HG03060 (cell line): ENCODE measurements around the gene PLCB3.

ENCODE experiments used
- ATAC-seq: cut with Tn5 transposase; IDR thresholded peaks from one replicate; pipeline ENCODE4 v1.9.1; 2021; ENCODE audit warnings: low read depth, moderate number of reproducible peaks; ENCODE audit not compliant: unreplicated experiment

PLCB3 gene

DNA sequence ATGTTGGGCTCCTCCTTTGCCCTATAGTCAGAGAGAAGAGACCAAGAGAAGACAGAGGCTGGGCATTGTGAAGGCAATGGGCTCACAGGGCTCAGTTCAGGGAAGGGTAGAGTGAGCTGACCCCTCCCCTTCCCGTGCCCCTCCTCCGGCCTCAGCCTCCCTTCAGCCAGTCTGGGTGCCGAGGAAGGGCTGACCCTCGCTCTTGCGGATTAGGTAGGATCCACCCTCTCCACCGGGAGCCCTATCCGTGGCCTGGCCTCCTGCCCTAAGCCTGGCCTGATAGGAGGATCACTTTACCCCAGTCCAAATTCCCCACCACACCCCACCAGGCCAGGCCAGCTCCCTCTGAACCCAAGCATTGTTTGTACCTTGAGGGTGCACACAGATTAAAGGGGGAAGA lies 2.8 kb upstream of the PLCB3 start:
- ATAC-seq: no peak

DNA sequence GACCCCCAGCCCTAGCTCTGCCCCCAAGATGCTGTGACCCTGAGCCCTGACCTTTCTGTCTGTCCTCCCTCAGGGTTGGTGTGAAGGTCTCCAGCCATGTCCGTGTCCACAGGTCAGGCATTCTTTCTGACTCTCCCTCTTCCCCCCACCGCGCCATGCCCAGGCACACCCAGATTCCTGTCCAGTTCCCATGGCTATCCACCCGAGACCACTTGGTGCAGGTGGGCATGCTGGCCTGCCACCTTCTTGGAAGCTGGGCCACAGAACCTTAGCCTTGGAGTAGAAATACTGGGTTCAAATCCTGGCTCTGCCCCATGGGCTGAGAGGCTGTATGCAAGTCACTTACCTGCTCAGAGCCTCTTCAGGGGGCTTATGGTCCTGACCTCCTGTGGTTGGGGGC lies 2.3 kb upstream of the PLCB3 start:
- no peak for ATAC-seq

DNA sequence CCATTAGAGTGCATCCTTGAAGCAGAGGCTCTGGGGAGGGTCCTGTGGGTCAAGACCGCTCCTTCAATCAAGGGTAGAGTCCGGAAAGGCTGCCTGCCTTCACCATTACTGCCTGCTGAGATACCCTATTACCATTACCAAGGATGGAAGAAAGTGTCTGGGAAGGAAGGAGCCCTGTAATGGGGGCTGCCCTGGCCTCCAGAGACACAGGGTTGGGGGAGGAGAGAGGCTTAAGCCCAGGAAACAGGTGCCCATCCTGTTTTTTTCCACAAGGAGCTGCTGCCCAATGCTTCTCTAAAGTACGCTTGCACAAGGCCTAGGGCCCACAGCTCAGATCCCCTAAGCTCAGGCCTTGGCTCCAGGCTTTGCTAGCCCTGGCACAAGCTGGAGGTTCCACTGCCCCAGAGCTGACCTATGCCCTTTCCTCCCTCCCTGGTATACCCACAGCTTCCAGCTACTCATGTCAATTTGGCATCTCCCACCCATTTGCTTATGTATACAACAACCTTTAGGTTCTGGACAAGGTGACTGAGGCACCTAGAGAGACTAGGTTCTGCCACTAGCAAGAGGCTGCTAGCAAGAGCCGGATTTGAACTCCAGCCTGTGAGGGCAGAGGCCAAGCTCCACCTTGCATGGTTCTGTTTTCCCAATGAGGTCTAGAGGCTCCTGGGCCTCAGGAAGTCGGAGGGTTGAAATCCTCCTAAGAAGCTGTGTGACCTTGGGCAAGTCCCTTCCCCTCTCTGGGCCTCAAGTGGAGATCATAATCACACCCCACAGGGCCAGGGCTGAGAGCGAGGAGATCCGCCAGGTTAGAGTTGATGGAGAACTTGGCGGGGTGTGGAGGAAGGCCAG lies 1.5 kb upstream of the PLCB3 start:
- ATAC-seq: no peak

DNA sequence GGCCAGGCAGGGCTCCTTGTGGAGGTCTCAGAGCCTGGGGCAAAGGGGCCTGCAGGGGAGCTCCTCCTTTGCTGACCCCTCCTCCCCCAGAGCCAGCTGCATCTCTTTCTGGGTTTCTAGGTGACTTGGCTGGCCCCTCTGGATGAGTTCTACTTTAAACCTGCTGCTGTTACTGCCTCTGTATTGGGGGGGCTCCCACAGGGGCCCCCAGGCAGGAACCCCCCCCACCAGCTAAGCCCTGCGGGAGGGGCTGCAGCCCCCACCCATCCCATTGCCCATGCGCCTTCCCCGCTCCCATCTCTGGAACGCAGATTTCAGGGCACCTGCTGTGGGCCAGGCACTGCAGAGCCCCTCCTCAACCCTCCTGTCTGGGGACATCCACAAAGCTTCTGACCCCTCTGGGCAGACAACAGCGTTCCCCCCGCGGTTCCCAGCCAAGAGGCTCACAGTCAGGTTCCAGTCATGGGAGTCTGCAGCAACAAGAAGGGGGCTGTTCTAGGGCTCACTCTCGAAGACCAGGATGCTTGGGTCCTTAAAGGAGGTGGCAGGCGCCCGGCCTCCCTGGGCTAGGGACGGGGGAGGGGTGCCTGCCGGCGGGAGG lies 815 bp upstream of the PLCB3 start:
- ATAC-seq: no peak

DNA sequence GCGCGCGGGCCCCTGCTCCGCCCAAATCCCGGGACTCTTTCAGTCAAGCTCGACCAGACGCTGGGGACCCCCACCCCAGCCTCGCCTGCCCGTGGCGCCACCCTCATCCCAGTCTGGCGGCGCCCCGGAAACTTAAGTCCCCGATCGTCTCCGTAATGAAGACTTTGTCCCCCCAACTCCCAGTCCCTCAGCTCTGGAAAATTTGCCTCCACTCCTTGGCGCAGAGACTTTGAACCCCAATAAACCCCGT lies 348 bp downstream of the PLCB3 start:
- no peak for ATAC-seq

DNA sequence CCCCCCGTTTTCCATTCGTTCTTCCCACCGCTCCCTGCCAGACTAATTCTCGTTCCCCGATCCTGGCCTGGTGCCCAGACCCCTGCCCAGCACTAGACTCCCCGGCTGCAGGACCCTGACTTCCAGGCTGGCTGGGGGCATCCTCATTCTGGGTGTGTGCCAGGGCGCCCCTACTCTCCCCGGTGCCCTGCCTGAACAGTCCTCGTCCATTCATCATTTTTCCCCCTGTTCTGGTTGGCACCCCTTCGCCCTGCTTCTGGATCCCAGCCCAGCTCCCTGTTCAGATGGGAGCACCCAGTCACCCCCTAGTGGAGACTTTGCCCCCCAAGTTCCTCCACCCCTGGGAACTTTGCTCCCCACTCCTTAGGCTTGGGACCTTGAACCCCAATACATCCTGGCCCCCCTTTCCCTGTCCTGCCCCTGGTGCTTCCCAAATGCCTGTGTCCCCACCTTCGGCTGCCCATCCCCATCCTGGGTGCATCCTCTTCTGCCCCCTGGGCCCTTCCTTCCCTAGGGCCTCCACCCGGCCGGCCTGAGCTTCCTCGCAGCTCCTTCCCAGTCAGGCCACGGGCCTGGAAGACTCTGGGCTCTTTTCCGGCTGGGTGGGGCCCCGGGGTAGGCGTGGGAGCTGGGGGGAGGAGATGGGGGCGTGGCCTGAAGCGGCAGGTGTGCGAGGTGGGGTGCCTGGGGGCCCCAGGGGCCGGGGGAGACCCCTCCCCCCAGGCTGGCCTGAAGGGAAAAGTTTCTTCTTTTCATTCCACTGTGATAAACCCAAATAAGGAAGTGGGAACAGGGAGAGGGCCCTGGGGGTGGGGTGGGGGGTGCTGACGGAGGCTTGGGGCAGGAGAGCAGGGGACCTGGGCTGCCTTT lies 908 bp downstream of the PLCB3 start:
- no peak for ATAC-seq

DNA sequence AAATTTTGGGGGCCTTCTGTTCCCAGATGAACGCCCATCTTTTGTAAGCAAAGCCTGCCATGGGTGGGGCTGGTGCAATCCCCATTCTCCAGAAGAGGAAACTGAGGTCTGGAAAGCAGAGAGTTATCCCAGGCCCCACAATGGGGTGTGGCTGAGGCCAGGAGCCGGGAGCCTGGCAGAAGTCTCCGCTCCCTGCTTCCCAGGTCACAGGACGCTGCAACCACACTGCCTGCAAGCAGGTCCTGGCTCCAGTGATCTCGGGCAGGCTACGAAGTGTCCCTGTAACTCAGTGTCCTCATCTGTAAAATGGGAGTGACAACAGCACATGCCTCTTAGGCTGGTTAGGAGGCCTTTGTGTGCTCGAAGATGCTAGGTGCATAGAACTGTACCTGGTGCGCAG lies 1.7 kb downstream of the PLCB3 start:
- ATAC-seq: no peak

DNA sequence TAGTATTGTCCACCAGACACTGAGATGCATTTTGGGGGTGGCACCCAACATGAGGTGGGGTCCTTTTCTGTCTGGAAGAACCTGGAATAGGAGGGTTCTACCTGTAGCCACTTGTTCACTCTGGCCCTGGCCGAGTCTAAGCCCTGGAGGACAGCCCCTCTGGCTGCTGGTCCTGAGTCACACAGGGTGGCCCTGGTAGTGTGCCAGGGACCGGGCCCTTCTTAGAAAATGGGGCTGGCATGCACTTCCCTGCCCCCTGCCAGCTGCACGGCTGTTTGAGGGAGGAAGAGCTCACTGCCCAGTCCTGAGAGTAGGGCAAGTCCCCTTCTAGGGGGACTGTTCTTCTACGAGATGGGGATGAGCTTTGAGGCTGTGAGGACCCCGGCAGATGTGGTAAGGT lies 2.2 kb downstream of the PLCB3 start:
- no peak for ATAC-seq

DNA sequence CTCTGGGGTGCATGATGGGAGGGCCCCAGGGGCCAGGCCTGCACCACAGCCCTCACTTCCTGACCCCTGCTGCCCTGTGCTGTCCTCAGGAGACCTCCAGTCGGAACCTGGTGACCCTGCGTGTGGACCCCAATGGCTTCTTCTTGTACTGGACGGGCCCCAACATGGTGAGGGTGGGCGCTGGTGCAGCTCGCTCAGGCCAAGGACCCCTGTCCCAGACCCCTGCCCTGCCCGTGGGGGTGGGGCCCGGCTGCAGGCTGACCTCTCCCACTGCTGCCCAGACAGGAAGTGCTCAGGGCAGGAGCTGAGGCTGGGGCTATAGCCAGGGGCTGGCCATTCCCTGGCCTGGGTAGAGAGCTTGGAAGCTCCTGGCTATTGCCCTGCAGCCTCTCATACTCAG lies 3.0 kb downstream of the PLCB3 start:
- ATAC-seq: no peak

DNA sequence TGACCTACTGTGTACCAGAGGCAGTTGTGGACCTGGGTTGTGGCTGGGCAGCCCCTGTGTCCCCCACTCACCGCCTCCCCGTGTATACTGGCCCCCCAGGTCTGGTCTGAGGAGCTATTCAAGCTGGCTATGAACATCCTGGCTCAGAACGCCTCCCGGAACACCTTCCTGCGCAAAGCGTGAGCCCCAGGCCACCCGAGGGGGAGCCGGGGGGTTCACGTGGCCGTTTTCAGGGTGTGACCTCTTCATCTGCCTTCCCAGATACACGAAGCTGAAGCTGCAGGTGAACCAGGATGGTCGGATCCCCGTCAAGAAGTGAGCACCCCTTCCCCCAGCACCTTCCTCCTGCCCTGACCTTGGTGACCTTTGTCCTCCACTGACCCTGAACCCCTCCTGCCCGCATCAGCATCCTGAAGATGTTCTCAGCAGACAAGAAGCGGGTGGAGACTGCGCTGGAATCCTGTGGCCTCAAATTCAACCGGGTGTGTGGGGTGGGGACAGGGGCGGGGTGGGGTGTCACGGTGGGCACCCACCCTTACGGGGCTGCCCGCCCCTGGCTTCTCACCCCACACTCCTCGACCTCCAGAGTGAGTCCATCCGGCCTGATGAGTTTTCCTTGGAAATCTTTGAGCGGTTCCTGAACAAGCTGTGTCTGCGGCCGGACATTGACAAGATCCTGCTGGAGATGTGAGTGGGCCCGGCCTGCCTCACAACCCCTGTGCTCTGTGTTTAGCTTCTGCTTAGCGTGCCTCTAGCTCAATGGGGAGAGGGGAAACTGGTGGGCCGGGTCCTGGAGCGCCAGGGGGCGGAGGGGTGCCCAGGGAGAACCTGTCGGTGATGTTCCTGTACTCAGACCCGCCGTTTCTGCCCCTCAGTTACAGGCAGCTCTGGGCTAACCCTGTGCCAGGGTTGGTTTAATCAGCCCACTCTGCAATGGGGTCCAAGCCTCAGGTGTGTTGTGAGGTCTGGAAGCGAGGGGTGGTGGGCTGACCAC lies 4.1 kb downstream of the PLCB3 start:
- no peak for ATAC-seq

DNA sequence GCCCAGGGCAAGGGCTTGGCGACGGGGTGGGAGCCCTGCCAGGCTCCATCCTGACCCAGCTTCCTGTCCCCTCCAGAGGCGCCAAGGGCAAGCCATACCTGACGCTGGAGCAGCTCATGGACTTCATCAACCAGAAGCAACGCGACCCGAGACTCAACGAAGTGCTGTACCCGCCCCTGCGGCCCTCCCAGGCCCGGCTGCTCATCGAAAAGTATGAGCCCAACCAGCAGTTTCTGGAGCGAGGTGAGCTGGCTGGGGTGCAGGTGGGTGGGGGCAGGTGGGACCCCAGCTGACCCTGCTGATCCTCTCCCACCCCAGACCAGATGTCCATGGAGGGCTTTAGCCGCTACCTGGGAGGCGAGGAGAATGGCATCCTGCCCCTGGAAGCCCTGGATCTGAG lies 5.0 kb downstream of the PLCB3 start:
- no peak for ATAC-seq

DNA sequence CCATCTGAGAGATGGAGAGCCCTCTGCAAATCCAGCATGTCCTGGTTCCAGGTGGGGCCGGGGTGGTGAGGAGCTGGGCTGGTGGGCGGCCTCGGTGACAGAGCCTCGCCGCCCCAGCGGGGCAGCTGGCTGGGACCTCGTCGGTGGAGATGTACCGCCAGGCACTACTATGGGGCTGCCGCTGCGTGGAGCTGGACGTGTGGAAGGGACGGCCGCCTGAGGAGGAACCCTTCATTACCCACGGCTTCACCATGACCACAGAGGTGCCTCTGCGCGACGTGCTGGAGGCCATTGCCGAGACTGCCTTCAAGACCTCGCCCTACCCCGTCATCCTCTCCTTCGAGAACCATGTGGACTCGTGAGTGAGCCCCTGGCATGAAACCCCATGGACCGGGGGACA lies 7.0 kb downstream of the PLCB3 start:
- ATAC-seq: no peak

DNA sequence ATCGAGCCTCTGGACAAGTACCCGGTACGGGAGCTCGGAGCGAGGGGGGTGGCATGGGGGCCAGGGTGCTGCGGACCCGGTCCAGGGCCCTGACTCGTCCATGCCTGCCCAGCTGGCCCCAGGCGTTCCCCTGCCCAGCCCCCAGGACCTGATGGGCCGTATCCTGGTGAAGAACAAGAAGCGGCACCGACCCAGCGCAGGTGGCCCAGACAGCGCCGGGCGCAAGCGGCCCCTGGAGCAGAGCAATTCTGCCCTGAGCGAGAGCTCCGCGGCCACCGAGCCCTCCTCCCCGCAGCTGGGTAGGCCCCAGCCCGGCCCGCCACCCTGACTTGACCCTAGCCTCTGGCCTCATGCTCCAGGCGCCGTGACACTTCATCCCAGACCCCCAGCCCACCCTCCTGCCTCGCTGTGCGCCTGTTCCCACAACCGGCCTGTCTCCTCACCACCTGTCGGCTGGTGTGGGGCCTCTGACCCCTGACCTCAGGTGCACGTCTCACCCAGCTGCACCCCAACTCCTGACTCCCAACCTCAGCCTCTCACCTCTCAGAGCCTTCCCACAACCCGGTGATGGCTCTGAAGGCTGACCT lies 7.7 kb downstream of the PLCB3 start:
- ATAC-seq: no peak

DNA sequence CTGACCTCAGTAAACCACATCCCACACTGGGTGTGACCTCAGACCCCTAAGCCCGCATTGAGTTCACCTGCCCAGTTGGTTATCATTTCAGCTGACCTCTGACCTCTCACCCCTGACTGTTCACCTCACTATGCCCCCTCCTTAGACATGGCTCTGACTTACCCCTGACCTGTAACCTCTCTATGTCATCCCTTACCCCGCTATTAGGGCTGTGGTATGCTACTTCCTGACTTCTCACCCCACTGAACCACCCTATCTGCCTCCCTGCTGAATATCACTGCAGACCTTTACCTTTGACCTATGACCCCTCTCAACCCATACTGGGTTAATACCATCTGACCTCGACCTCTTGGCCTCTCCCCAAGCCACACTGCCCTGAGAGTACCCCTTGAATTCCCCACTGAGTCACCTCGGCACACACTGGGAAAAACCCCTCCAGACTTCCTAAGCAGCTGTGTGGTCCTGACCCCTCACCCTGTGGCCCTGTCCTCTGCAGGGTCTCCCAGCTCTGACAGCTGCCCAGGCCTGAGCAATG lies 8.3 kb downstream of the PLCB3 start:
- ATAC-seq: no peak

DNA sequence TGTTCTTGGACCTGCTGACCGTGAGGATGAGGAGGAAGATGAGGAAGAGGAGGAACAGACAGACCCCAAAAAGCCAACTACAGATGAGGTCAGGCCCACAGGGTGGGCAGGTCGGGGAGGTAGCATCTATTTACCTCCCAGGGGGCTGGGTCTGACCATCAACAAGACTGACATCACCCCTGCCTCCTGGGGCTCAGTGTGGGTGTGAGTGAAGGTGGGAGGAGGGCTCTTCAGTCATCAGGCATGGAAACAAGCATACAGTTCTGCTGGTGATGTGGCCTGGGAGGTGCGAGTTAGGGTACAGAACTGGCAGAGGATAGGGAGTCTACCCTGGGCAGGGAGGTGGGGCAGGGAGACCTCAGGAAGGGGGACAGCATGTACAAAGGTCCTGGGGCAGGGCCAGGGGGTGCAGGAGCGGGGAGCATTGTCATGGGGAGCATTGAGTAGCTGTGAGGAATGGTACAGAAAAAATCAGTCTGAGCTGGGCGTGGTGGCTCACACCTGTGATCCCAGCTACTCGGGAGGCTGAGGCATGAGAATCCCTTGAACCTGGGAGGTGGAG lies 8.9 kb downstream of the PLCB3 start:
- ATAC-seq: no peak

DNA sequence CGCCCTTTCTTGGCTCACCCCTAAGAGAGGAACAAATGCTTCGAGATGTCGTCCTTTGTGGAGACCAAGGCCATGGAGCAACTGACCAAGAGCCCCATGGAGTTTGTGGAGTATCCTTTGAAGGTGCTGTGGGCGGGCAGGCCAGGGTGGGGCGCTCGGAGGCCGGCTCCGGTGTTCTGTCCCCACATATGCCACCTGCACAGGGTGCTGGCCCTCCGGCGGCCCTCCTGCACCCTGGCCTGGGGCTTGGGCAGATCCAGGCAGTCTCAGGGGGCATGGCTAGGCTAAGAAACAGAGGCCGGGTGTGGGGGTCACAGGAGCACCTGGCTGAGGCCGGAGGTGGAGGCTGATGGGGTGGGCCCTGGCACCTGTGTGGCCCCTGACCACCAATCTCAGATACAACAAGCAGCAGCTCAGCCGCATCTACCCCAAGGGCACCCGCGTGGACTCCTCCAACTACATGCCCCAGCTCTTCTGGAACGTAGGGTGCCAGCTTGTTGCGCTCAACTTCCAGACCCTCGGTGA lies 10.3 kb downstream of the PLCB3 start:
- ATAC-seq: no peak

DNA sequence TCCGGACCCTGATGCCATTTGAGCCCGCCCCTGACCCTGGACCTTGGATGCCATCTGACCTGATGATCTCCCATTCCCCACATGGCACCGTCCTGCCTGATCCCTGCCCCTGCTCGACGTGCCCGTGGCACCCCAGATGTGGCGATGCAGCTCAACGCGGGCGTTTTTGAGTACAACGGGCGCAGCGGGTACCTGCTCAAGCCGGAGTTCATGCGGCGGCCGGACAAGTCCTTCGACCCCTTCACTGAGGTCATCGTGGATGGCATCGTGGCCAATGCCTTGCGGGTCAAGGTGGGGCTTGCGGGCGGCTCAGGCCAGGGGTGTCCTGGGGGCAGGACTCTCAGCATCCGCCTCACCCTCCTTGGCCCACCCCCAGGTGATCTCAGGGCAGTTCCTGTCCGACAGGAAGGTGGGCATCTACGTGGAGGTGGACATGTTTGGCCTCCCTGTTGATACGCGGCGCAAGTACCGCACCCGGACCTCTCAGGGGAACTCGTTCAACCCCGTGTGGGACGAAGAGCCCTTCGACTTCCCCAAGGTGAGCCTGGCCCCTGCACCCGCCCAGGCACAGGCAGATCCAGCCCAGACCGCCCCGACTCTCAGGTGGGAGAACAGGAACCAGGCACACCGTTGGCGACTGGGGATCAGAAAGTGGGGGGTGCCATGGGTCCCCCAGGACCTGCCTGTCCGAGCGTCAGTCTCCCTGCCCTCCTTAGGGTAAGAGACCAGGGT lies 11.1 kb downstream of the PLCB3 start:
- ATAC-seq: no peak

DNA sequence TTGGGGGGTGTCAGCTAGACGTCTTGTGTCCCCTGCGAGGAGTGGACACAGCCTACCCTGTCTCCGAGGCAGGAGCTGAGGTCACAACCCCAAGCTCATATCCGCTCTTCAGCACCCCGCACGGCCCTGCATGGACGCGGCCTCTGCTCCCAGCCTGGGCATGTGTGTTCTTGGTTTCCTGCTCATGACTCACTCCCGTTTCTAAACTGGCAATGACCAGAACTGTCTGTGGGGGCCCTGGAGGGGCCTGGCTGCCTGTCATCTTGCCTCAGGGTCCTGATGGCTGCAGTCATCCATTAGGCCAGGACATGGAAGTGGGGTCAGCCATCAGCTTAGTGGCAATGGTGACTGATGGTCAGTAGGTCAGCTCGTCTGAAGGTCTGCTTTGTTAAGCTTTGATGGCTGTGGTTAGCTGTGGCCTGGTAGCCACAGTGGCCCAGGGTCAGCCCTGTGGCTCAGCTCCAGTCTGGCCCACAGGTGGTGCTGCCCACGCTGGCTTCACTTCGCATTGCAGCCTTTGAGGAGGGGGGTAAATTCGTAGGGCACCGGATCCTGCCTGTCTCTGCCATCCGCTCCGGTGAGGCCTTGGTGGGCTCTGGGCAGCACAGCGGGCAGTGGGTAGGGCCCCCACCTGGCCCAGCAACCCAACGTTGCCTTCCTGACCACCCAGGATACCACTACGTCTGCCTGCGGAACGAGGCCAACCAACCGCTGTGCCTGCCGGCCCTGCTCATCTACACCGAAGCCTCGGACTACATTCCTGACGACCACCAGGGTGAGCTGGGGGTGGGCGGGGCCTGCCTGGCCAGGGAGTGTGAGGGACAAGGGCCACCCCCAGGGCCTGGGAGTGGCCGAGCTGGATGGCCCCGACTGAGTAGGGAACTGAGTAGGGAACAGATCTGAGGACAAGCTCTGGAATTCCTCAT lies 12.0 kb downstream of the PLCB3 start:
- no peak for ATAC-seq
